Fibroblast of lung (primary cell): ENCODE results near the gene DSCAML1. TPM values are rescaled to one million over a fixed set of nuclear protein-coding genes. Genes with fewer than 3 reads are reported as not detected.

ENCODE experiments used
- DNase-seq, 2 donors: peaks; one replicate each; pipeline versions ENCODE4 v3.0.0 to v3.0.0-alpha.2; 2010; ENCODE audit warnings: low read depth in 2 of 2
- H2AFZ ChIP-seq: 2 replicates; pipeline ENCODE4 v1.5.1; 2012; ENCODE audit warnings: low read length, control low read depth, inconsistent platforms
- H3K27ac ChIP-seq: 2 replicates; pipeline ENCODE4 v1.5.1; 2011; ENCODE audit warnings: low read length, control low read depth; ENCODE audit not compliant: insufficient read depth
- H3K27me3 ChIP-seq: 2 replicates; pipeline ENCODE4 v1.5.1; 2011; ENCODE audit warnings: mild to moderate bottlenecking, low read length; ENCODE audit not compliant: control insufficient read depth, insufficient read depth
- H3K36me3 ChIP-seq: 2 replicates; pipeline ENCODE4 v1.5.1; 2011; ENCODE audit warnings: low read length; ENCODE audit not compliant: control insufficient read depth, insufficient read depth
- H3K4me1 ChIP-seq: 2 replicates; pipeline ENCODE4 v1.5.1; 2011; ENCODE audit warnings: low read length; ENCODE audit not compliant: control insufficient read depth, insufficient read depth; ENCODE audit errors: extremely low read depth
- H3K4me2 ChIP-seq: 2 replicates; pipeline ENCODE4 v1.5.1; 2011; ENCODE audit warnings: low read length, control low read depth; ENCODE audit not compliant: insufficient read depth; ENCODE audit errors: extremely low read depth
- H3K4me3 ChIP-seq, 4 experiments: fragments of 200-600 bp in 1 of 4; sonication (generic) in 1 of 4; replicated peaks in 1 of 4; 2 replicates each; pipeline ENCODE4 v1.5.1; 2011 to 2016; ENCODE audit warnings: low read length in 4 of 4, low read depth in 3 of 4, mild to moderate bottlenecking in 3 of 4, control low read depth in 2 of 4, inconsistent platforms in 1 of 4, mixed read lengths in 1 of 4; ENCODE audit not compliant: insufficient read depth in 1 of 4; ENCODE audit errors: control extremely low read depth in 1 of 4
- H3K79me2 ChIP-seq: 2 replicates; pipeline ENCODE4 v1.5.1; 2012; ENCODE audit warnings: mild to moderate bottlenecking, low read length, inconsistent platforms; ENCODE audit not compliant: control insufficient read depth, insufficient read depth
- H3K9ac ChIP-seq: 2 replicates; pipeline ENCODE4 v1.5.1; 2011; ENCODE audit warnings: mild to moderate bottlenecking, low read length, control low read depth; ENCODE audit not compliant: insufficient read depth
- H3K9me3 ChIP-seq: 2 replicates; pipeline ENCODE4 v1.5.1; 2012; ENCODE audit warnings: low read depth, low read length; ENCODE audit not compliant: control insufficient read depth, insufficient read depth
- H4K20me1 ChIP-seq: 2 replicates; pipeline ENCODE4 v1.5.1; 2011; ENCODE audit warnings: low read length; ENCODE audit not compliant: control insufficient read depth, insufficient read depth; ENCODE audit errors: extremely low read depth
- EZH2 ChIP-seq: IDR thresholded peaks from 2 replicates; pipeline ENCODE4 v1.5.1; 2012; ENCODE audit warnings: low read length, control low read depth, mild to moderate bottlenecking; ENCODE audit errors: missing control alignments
- polyA plus RNA-seq, 2 donors: library from polyadenylated mRNA; depleted of rRNA in 1 of 2; stranded (reverse) in 1 of 2; unstranded in 1 of 2; fragments of >200 nt; gene quantifications; 2 replicates each; pipeline ENCODE4 v1.2.1, GENCODE V29; 2011 to 2012; ENCODE audit warnings: missing spikeins in 1 of 2
- total RNA-seq: library from RNA; depleted of rRNA; stranded (reverse); fragments of >200 nt; gene quantifications from 2 replicates; pipeline ENCODE4 v1.2.1, GENCODE V29; 2014
- TF ChIP-seq, protein P1 (sequence below), 2 donors: IDR thresholded peaks in 1 of 2; conservative IDR thresholded peaks in 1 of 2; 1 replicate in 1 of 2; 2 replicates in 1 of 2; pipeline ENCODE4 v1.5.1; 2011 to 2012; ENCODE audit warnings: low read length in 2 of 2, control low read depth in 1 of 2, inconsistent platforms in 1 of 2, low read depth in 1 of 2, mild to moderate bottlenecking in 1 of 2

Gene DSCAML1
- total and polyA plus RNA-seq, 2 donors (not counting 1 experiment from before 2014, with no cell fraction given): not detected

DNA sequence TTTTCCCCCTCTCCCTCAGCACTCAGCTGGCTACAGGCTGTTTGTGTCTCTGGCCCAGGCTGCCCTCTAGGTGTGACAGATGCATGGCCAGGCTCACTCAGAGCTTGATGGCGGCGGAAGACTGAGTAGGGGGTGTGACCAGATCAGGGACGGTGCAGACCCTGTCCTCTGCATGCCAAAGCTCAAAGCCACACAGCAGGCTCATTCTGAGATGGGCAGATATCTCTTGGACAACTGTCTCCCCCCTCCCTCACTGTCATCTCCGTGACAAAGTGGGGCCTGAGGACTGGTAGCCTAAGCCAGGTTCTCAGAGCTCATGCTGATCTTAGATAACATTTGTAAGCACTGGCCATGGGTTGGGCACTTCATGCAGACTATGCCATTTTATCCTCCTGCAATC, 231.3 kb downstream of the DSCAML1 start:
- Histone ChIP-seq H3K4me1 (no peaks in the 10 kb centered on the region), H3K79me2 (no peaks in the 10 kb centered on the region), H3K4me2 (no peak overlapping the region), H2AFZ (no peak overlapping the region), H3K27ac (no peak overlapping the region), H3K9me3 (no peaks in the 10 kb centered on the region), H4K20me1 (no peaks in the 10 kb centered on the region), H3K36me3 (no peaks in the 10 kb centered on the region), H3K27me3 (no peaks in the 10 kb centered on the region), H3K4me3 (no peak overlapping the region), H3K9ac (no peak overlapping the region)
- no peak for DNase-seq
- TF ChIP-seq, protein P1, sequence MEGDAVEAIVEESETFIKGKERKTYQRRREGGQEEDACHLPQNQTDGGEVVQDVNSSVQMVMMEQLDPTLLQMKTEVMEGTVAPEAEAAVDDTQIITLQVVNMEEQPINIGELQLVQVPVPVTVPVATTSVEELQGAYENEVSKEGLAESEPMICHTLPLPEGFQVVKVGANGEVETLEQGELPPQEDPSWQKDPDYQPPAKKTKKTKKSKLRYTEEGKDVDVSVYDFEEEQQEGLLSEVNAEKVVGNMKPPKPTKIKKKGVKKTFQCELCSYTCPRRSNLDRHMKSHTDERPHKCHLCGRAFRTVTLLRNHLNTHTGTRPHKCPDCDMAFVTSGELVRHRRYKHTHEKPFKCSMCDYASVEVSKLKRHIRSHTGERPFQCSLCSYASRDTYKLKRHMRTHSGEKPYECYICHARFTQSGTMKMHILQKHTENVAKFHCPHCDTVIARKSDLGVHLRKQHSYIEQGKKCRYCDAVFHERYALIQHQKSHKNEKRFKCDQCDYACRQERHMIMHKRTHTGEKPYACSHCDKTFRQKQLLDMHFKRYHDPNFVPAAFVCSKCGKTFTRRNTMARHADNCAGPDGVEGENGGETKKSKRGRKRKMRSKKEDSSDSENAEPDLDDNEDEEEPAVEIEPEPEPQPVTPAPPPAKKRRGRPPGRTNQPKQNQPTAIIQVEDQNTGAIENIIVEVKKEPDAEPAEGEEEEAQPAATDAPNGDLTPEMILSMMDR (conservative IDR thresholded peaks at IDR 0.05 in 1 of 2, IDR thresholded peaks at IDR 0.05 in 1 of 2; ENCODE audit: low read depth in 1 of 2, low read length in 2 of 2): no peak
- no peak for TF ChIP-seq EZH2

DNA sequence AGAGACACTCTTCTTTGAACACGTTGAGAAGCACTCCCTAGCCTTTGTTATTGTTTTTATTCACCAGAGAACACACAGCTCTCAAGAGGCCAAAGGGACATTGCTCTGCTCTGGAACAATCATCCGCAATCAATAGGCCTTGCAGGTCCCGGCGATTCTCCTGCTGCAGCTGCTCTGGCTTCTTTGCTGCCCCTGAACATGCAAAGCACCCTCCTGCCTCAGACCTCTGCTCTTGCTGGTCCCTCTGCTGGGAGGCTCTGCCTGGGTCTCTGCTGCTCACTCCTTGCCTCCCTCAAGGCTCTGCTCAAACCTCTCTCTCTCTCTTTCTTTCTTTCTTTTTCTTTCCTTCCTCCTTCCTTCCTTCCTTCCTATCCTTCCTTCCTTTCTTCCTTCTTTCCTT, 232.7 kb downstream of the DSCAML1 start:
- Histone ChIP-seq H3K4me2 (no peak overlapping the region), H3K9ac (no peak overlapping the region), H3K4me3 (no peak overlapping the region), H2AFZ (no peak overlapping the region), H3K27me3 (no peaks in the 10 kb centered on the region), H4K20me1 (no peaks in the 10 kb centered on the region), H3K36me3 (no peaks in the 10 kb centered on the region), H3K4me1 (no peaks in the 10 kb centered on the region), H3K79me2 (no peaks in the 10 kb centered on the region), H3K27ac (no peak overlapping the region), H3K9me3 (no peaks in the 10 kb centered on the region)
- DNase-seq: no peak
- TF ChIP-seq, protein P1 (conservative IDR thresholded peaks at IDR 0.05 in 1 of 2, IDR thresholded peaks at IDR 0.05 in 1 of 2; ENCODE audit: low read depth in 1 of 2, low read length in 2 of 2): no peak
- TF ChIP-seq EZH2: no peak

DNA sequence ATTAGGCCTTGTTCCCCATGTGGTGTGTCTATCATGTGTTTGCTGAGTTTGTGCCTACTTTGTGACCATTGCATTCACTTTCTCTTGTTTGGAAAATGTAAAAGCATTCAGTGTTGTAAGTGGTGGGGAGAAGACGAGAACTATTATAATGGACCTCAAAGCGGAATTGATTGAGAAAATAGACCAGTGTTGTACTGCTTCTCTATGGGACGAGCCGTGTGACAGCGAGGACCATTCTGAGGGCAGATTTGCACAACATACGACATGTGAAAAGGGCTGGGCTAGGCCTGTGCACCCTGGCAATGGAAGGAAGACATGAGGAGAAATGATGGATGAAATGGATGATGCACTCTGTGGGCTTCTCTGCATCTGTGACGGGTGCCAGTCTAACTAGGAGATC, 233.5 kb downstream of the DSCAML1 start:
- no peak for TF ChIP-seq EZH2
- TF ChIP-seq, protein P1 (conservative IDR thresholded peaks at IDR 0.05 in 1 of 2, IDR thresholded peaks at IDR 0.05 in 1 of 2; ENCODE audit: low read depth in 1 of 2, low read length in 2 of 2): no peak

More for the DNA sequence above, 233.5 kb downstream of the DSCAML1 start:
- no peaks in the 10 kb centered on the region for H3K9me3 ChIP-seq
- H3K27ac ChIP-seq: no peak overlapping the region
- H3K4me2 ChIP-seq: no peak overlapping the region
- no peak overlapping the region for H2AFZ ChIP-seq
- H4K20me1 ChIP-seq: no peaks in the 10 kb centered on the region
- no peak overlapping the region for H3K9ac ChIP-seq
- H3K27me3 ChIP-seq: no peaks in the 10 kb centered on the region
- no peaks in the 10 kb centered on the region for H3K4me1 ChIP-seq
- no peaks in the 10 kb centered on the region for H3K36me3 ChIP-seq
- DNase-seq: no peak
- H3K4me3 ChIP-seq: no peak overlapping the region
- no peaks in the 10 kb centered on the region for H3K79me2 ChIP-seq
